ENCODE data around the gene IL20RA.

The IL20RA gene

DNA sequence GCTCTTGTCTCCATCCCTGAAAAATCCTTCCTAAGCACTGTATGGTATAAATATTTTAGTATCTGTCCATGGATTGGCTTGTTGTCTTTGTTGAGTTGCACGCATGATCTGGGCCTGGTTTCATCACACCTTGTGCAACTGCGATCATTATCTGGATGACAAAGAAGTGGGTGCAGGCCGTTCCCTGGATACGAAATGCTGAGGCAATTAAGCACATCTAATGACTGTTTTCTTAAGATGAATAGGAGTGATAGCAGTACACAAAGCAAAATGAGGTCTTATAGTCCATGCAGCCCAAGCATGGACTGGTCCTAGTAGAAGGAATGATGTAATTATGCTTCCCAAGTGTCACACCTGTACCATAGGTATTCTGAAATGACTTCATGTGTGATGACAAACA lies 74.8 kb downstream of the IL20RA start:
- peak; percentile 100 for DNase-seq

DNA sequence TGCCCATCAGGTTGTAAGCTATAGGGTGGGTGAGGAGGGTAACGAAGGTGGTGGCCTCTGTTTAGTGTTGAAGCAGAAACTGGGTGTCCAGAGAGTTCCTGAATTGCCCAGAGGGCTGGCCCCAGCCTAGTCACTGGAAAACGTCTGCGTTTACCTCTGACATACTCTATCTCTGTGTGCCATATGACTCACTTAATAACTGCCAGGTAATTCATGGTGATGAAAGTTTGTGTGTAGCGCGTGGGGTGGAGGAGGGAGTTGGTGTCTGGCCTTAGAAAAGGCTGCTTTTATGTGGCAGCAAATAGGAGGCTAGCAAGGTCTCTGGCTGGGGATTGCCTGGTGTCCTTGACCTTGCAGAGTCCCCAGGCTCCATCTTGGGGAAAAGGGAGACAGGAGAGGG lies 75.3 kb downstream of the IL20RA start:
- peak; percentile 90 for DNase-seq

- DNase-seq = peak; percentile 95
Measured at GRCh38 chr6:136968837-136969236, 75.9 kb downstream of the IL20RA start.

GRCh38 chr6:136967876-136968752 lies 76.7 kb downstream of the IL20RA start:
- peak; percentile 98 for DNase-seq

GRCh38 chr6:136964398-136964797 lies 80.4 kb downstream of the IL20RA start:
- DNase-seq = peak; percentile 41

DNA sequence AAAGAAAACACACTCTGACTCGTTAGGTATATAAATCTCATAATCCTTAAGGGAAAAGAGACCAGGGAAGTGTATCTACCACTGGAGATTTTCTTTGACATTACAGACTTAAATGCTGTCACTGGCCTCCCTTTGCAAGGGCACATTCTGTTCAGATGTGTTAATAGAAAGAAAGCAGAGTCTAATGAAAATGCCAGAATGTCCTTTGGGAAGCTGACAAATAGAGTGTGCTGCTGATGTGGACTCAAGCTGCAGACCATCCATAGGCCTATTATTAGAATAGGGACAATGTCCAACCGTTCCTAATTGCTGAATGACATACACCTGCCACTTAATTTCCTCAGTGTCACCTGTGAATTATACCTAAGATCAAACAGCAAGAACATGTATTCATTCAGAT lies 81.5 kb downstream of the IL20RA start:
- DNase-seq = peak; percentile 98

GRCh38 chr6:136962661-136963060 lies 82.1 kb downstream of the IL20RA start:
- peak; percentile 100 for DNase-seq

DNA sequence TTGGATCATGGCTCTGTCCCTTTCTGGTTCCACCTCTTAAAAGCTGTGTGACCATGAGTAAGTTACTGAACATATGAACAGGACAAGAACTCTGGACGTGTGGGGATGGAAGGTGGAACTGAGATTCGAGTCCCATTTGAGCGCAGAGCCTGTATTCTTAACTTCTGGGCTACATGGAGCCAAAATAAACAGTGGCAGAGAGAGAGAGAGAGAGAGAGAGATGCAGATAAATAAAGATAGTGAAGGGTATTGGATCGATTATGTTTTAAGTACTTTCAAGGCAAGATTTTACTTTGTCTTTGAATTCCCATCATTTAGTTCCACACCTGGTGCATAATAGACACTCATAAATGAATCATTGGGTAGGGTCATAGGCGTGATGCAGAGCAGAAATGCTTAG lies 82.9 kb downstream of the IL20RA start:
- peak; percentile 84 for DNase-seq

DNA sequence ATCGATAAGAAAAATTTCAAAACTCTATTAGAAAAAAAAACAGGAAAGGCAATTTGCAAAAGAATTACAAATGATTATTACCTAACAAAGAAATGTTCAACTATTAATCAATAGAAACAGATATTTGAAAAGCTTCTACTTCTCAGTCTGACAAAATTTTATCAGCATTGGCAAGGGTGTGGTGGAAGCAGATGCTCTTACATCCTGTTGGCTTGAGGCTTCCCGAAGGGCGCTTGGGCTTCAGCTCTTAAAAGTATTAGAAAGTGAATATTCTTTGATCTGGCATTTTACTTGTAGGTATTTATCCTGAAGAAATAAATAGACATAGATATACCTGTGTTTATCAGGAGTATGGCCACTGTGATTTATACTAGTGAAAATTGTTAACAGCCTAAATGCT lies 84.0 kb downstream of the IL20RA start:
- peak; percentile 40 for DNase-seq

- peak; percentile 66 for DNase-seq
Measured at GRCh38 chr6:136959935-136960334, 84.8 kb downstream of the IL20RA start.

DNA sequence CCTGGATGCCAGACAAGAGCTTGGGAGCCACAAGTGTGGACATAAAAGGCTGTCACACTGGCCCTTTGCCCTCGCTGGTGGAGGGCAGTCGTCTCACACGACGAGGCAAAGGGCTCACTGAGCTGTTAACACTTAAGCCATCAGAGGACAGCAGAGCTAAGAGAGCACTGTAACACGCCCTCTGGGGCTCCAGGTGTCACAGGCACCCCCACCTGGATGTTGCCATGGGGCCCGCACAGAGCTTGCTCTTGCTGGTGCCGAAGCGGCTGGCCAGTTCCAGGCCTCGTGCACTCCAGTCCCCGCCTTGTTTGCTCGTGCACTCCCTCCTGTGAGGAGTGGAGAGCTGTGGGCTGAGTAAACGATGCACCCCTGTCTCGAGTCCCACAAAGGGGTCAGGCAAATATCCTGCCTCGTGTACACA lies 85.3 kb downstream of the IL20RA start:
- DNase-seq = peak; percentile 100

DNA sequence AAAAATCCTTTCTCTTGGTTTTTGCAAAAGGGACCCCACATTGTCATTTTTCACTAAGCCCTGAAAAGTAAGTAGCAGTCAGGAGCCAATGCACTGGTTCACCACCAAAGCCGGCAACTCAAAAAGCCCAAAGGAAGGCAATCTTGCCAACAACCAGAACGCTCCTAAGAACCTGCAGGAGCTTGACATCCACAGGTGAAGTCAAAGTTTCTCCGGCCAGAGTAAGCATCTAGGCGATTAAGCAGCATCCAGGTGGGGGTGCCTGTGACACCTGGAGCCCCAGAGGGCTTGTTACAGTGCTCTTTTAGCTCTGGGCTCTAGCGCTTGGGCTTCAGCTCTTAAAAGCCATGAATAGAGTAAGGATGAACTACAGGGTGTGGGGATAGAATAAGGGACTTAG lies 86.6 kb downstream of the IL20RA start:
- DNase-seq = peak; percentile 84

- DNase-seq = peak; percentile 97
Measured at GRCh38 chr6:136956590-136957544, 87.9 kb downstream of the IL20RA start.

DNA sequence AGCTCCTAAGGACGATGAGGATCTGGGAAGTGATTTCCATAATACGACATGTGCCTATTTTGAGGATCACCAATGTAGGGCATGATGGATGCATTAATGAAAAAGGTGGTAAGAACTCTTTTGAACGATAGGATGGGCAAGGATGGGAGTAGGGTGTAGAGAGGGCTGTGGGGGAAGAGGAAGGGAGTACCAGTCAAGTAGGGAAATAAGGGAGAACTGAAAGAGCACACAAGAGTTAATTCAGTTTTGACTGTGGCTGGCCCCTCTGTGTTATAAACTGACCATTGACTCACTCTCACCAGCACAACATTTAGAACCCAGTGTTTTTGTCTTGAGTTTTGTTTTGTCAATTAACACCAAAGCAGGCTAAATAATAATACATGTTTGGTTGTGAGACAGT lies 89.6 kb downstream of the IL20RA start:
- DNase-seq = no peak

GRCh38 chr6:136952714-136953260 lies 92.0 kb downstream of the IL20RA start:
- peak; percentile 96 for DNase-seq

DNA sequence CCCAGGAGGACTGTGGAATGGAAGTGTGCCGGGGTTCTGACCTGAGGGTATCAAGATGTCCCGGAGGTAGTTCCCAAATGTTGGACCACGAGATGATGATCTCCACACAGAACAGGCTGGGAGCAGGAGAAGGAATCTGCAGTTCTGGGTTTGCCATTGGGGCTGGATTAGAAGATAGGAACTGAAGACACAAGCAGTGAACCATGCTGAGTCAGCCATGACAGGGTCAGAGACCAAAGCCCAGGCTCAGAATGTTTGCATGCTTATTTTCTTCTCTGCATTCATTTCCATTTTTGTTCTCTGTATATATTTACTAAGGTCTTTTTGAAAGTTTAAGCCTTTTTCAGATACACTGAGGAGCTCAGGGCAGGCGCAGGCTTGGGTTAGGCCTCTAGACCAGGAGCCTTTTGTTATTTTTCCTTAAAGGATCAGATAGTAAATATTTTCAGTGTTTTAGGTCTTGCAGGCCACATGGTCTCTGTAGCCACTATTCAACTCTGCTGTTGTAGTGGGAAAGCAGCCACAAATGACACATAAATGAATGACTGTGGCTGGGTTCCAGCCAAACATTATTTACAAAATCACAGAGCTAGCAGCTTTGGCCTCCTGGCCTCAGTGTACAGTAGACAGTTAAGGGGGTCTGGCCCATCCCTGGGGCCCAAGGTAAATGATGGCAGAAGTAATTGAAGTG lies 94.2 kb downstream of the IL20RA start:
- DNase-seq = no peak
